GM21528 (cell line): Measurements from ENCODE around the gene U2AF2.

ENCODE experiments used
- ATAC-seq: cut with Tn5 transposase; IDR thresholded peaks from one replicate; pipeline ENCODE4 v1.9.1; 2021; ENCODE audit warnings: mild to moderate bottlenecking, moderate library complexity; ENCODE audit not compliant: unreplicated experiment, low FRiP score

U2AF2 gene

GRCh38 chr19:55673465-55673864 lies 18.6 kb downstream of the U2AF2 start:
- ATAC-seq: no peak

GRCh38 chr19:55673889-55674288 lies 19.1 kb downstream of the U2AF2 start:
- ATAC-seq: no peak

- ATAC-seq: no peak
Observed at GRCh38 chr19:55674459-55674840, 19.6 kb downstream of the U2AF2 start.

- ATAC-seq: peak; percentile 57
Observed at GRCh38 chr19:55674841-55675660, 20.2 kb downstream of the U2AF2 start, which contains the start of gene EPN1. Gene EPN1 (plus strand): TSS chr19:55675226. CDS start chr19:55678628, 3,402 bp downstream.

GRCh38 chr19:55675661-55676354 lies 21.0 kb downstream of the U2AF2 start:
- ATAC-seq: no peak

- ATAC-seq: no peak
Observed at GRCh38 chr19:55676383-55676782, 21.5 kb downstream of the U2AF2 start.

- ATAC-seq: no peak
Observed at GRCh38 chr19:55676889-55677505, 22.2 kb downstream of the U2AF2 start.

GRCh38 chr19:55677572-55678028 lies 22.8 kb downstream of the U2AF2 start:
- ATAC-seq: no peak

GRCh38 chr19:55678121-55678671 lies 23.4 kb downstream of the U2AF2 start:
- ATAC-seq: peak; percentile 65

- no peak for ATAC-seq
Observed at GRCh38 chr19:55679343-55680257, 24.8 kb downstream of the U2AF2 start.

- ATAC-seq: no peak
Observed at GRCh38 chr19:55680339-55681130, 25.7 kb downstream of the U2AF2 start.

- ATAC-seq: no peak
Observed at GRCh38 chr19:55681131-55682092, 26.6 kb downstream of the U2AF2 start.

GRCh38 chr19:55683449-55684261 lies 28.8 kb downstream of the U2AF2 start:
- no peak for ATAC-seq

- ATAC-seq: no peak
Observed at GRCh38 chr19:55684946-55685681, 30.3 kb downstream of the U2AF2 start.

GRCh38 chr19:55685776-55686175 lies 30.9 kb downstream of the U2AF2 start:
- ATAC-seq: no peak

- ATAC-seq: no peak
Observed at GRCh38 chr19:55686311-55687050, 31.6 kb downstream of the U2AF2 start.
